ENCODE measurements around the gene ZNF423.

DNA sequence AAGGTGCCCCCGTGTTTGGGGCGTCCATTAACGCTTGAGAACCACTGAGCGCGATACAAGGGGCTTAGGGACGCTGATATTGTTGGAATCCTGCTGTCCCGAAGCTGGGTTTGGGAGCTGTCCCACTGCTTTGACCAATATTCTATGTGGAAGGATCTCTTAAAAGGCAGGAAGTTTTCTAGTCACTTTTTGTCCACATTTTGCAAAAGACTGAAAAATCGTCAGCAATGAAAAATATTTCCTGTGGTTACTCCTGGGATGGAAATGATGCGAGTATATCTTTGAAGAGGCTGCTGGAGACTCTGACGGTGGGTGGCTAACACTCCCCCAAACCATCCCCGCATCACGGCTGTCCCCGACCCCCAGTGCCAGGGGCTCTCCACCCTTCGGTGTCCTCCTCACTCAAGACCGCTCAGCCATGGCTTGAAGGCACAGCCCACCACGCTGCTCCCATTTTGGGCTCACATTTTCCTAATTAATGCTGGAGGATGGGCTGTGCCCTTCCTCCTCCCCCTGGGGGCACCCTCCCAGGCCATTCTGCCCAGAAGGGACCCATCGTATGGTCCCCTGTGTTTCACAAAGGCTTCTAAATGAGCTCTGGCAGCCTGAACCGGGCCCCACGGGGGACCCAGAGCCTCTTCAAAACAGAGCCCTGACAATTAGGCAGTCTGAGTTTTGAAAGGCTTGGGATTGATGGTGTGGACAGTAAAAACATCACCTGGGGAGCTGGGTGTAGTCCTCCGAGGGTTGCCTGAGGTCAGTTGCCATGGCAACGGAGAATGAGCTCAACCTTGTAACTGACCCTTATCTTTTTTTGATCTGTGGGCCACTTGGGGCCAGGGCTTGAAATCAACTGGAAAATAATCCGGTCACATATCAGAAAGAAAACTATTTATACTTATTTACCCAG lies 323.7 kb downstream of the ZNF423 start:
- TF ChIP-seq, protein P1, sequence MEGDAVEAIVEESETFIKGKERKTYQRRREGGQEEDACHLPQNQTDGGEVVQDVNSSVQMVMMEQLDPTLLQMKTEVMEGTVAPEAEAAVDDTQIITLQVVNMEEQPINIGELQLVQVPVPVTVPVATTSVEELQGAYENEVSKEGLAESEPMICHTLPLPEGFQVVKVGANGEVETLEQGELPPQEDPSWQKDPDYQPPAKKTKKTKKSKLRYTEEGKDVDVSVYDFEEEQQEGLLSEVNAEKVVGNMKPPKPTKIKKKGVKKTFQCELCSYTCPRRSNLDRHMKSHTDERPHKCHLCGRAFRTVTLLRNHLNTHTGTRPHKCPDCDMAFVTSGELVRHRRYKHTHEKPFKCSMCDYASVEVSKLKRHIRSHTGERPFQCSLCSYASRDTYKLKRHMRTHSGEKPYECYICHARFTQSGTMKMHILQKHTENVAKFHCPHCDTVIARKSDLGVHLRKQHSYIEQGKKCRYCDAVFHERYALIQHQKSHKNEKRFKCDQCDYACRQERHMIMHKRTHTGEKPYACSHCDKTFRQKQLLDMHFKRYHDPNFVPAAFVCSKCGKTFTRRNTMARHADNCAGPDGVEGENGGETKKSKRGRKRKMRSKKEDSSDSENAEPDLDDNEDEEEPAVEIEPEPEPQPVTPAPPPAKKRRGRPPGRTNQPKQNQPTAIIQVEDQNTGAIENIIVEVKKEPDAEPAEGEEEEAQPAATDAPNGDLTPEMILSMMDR (IDR thresholded peaks at IDR 0.05): no peak
- no peak for TF ChIP-seq POLR2A (IDR thresholded peaks at IDR 0.05)

All from Peyer's patch (tissue), 4 donors.